MG63 (cell line): ENCODE measurements around the gene GALNT14. TPM values are rescaled to one million over a fixed set of nuclear protein-coding genes. Genes with fewer than 3 reads are reported as not detected.

ENCODE experiments used
- DNase-seq: peaks from one replicate; pipeline ENCODE4 v3.0.0-alpha.2; 2020
- H3K27me3 ChIP-seq: fragments of 250-450 bp; sonication (Bioruptor Pico); 2 replicates; pipeline ENCODE4 v1.5.1; 2020; ENCODE audit warnings: mild to moderate bottlenecking, moderate library complexity
- H3K36me3 ChIP-seq: fragments of 250-450 bp; sonication (Bioruptor Pico); 2 replicates; pipeline ENCODE4 v1.5.1; 2020; ENCODE audit warnings: mild to moderate bottlenecking, moderate library complexity
- H3K4me3 ChIP-seq: fragments of 250-450 bp; sonication (Bioruptor Pico); 2 replicates; pipeline ENCODE4 v1.5.1; 2020; ENCODE audit warnings: mild to moderate bottlenecking, moderate library complexity
- H3K9me3 ChIP-seq: fragments of 250-450 bp; sonication (Bioruptor Pico); 2 replicates; pipeline ENCODE4 v1.5.1; 2020; ENCODE audit warnings: mild to moderate bottlenecking, moderate library complexity
- total RNA-seq: library from RNA; depleted of rRNA; stranded (reverse); fragments of >200 nt; shearing (Covaris generic); gene quantifications from 2 replicates; pipeline ENCODE4 v1.2.3, GENCODE V29; 2014; ENCODE audit warnings: low replicate concordance

Gene GALNT14
- total RNA-seq, 1 experiment from 2014 or later, result 3.9 TPM

DNA sequence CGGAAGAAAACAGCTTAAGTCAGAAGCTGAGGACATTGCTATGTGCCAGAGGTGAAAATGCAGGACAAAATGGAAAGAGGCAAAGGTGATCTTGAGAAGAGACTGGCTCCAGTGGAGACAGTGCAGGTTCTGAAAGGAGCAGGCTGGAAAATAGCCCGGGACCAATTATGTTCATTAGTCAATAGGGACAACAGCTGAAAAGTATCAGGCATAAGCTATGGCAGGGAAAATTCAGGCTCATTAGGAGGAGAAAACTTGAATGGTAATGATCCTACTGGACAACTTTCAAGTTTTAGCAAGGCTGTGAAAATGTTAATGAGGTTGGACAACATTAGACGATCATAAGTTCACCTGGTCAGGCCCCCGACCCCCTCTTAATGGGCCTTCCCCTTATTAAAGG, 60.2 kb downstream of the GALNT14 start:
- Histone ChIP-seq H3K9me3 (no peaks in the 10 kb centered on the region), H3K27me3 (no peaks in the 10 kb centered on the region)
- no peak for DNase-seq

DNA sequence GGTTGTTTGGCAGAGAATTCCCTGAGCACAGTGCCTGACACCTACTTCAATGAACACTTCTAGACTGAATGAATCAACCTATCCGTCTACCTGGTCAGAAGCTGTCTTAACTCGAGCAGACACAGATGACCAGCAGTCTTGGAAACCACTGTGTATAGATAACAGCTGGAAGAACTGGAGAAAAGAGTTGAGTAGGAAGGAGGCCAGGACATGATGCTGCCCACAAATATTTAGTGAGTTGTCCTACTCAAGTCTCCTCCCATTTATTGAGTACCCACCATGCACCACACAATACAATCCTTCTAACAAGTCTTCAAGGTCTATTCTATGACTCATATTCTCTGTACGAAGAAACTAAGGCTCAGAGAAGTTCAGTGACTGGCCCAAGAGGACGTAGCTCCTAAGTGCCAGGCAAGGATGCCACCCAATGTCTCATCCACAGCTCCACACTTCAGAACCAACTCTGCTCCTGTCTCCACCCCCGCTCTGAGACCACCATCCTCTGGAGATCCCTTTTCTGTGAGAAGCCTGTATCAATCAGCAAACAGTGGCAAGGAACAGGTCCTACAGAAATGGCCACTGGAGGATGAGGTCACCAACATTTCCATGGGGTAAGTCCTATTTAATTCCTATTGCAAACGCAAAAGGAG, 62.2 kb downstream of the GALNT14 start:
- Histone ChIP-seq H3K36me3 (no peaks in the 10 kb centered on the region), H3K4me3 (no peak overlapping the region), H3K27me3 (no peaks in the 10 kb centered on the region), H3K9me3 (no peaks in the 10 kb centered on the region)
- no peak for DNase-seq

More for the DNA sequence above, 60.2 kb downstream of the GALNT14 start:
- no peaks in the 10 kb centered on the region for H3K36me3 ChIP-seq
- H3K4me3 ChIP-seq, result no peak overlapping the region

DNA sequence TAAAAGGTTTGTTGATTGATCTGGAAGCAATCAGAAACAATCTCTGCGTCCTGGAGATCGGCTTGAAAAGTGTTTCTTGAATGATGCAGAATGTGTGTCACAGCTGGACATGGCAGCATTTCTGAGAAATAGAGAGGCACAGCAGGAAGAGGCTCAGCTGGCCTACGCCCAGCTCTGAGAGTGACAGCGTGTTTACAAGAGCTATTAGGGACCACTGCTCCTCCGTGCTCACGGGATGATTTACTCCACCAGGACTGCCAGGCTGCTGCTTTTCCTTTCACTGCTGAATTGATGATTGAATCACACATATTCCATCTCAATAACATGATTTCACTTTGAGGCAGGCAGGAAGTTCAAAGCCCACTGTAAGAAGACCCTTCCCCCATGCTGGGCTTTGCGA, 62.8 kb downstream of the GALNT14 start:
- Histone ChIP-seq H3K27me3 (no peaks in the 10 kb centered on the region), H3K36me3 (no peaks in the 10 kb centered on the region), H3K9me3 (no peaks in the 10 kb centered on the region), H3K4me3 (no peak overlapping the region)
- no peak for DNase-seq

GRCh38 chr2:31071741-31072140, 66.5 kb downstream of the GALNT14 start:
- H3K36me3 ChIP-seq, result no peaks in the 10 kb centered on the region

DNA sequence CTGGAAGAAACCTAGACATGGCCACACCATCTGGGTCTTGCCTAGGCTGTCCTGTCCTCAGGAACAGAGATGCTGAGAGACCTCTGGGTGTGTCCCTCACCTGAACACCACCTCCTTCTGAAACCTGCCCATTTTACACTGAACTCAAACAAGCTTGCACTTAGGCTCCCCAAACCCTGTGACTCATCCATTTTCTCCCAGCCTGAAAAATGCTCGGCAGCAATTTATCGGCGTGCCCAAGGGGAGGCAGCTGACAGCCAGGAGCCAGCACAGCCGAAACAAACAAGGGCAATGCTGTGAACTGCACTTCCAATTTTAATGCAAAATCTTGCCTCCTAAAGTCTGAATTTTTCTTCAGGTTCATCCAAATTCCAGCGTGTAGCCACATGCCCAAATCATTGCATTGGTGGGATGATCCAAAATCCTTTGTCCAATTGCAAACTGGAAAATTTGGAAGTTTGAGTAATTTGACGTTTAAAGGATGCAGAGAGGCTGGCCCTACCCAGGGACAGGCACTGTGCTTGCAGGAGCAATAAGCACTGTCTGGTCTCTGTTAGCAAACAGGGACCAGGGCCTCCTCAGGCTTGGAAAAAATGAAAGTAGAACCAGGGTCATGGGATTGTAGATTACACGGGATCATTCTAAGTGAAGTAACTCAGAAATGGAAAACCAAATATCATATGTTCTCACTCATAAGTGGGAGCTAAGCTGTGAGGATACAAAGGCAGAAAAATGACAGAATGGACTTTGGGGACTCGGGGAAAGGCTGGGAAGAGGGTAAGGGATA, 67.7 kb downstream of the GALNT14 start:
- no peaks in the 10 kb centered on the region for H3K36me3 ChIP-seq
- no peaks in the 10 kb centered on the region for H3K9me3 ChIP-seq
- no peaks in the 10 kb centered on the region for H3K27me3 ChIP-seq
- DNase-seq, result no peak
- no peak overlapping the region for H3K4me3 ChIP-seq

More at GRCh38 chr2:31071741-31072140, 66.5 kb downstream of the GALNT14 start:
- Histone ChIP-seq H3K4me3 (no peak overlapping the region), H3K9me3 (no peaks in the 10 kb centered on the region), H3K27me3 (no peaks in the 10 kb centered on the region)
- no peak for DNase-seq

DNA sequence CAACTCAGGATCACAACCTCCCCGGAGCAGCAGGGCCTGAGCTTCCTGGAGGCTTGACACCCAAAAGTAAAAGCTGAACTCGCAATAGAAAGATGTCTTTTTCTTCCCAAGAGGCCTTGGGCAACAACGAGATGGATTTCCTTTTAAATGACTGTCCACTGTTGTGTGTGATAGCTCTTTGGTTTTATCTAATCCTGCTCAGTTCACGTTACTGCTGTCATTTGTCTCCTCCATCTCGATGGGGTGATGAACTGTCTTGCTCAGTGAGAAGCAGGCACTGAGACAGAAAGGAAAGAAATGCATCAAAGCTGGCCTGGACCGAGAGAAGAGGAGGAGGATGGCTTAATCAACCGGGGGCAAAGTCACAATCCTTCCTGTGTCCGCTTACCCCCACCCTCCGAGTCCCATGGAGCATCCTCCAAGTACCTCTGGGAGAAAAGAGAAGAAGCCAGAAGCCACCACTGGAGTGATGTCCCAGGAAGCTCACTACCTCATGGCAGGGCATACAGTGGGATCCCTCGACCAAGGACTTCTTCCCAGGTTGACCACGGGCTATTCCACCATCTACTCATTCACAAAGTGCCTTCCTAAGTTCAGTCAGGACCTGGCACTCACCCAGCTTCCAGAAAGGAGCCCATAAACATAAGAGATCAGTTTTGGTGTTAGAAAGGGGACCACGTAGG, 68.5 kb downstream of the GALNT14 start:
- no peaks in the 10 kb centered on the region for H3K9me3 ChIP-seq
- no peak overlapping the region for H3K4me3 ChIP-seq
- no peak for DNase-seq

GRCh38 chr2:31067259-31067658, 71.0 kb downstream of the GALNT14 start:
- Histone ChIP-seq H3K4me3 (no peak overlapping the region), H3K9me3 (no peaks in the 10 kb centered on the region), H3K36me3 (no peaks in the 10 kb centered on the region), H3K27me3 (no peaks in the 10 kb centered on the region)
- DNase-seq, result no peak

More for the DNA sequence above, 68.5 kb downstream of the GALNT14 start:
- H3K27me3 ChIP-seq, result no peaks in the 10 kb centered on the region
- no peaks in the 10 kb centered on the region for H3K36me3 ChIP-seq

DNA sequence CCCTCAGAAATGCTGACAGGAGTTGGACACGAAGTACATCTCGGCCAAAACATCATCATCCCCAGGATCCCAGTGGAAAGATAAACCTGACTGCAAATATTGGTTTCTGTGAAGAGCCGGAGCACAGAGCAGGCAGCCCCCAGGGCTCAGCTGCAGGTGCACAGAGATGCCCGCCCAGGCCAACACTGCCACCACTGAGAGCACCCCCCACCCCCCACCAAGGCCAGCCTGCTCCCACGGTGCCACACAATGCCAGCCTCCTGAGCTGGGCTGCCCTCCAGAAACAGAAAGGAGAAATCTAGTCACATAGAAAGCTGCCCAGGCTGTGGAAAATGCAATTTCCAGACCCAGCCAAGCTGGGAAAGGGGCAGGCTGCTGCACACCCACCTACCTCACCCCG, 71.7 kb downstream of the GALNT14 start:
- no peaks in the 10 kb centered on the region for H3K27me3 ChIP-seq
- H3K9me3 ChIP-seq, result no peaks in the 10 kb centered on the region
- no peak for DNase-seq
- H3K4me3 ChIP-seq, result no peak overlapping the region
- no peaks in the 10 kb centered on the region for H3K36me3 ChIP-seq

GRCh38 chr2:31066086-31066485, 72.2 kb downstream of the GALNT14 start:
- no peaks in the 10 kb centered on the region for H3K9me3 ChIP-seq
- no peak overlapping the region for H3K4me3 ChIP-seq
- H3K27me3 ChIP-seq, result no peaks in the 10 kb centered on the region
- no peaks in the 10 kb centered on the region for H3K36me3 ChIP-seq
- no peak for DNase-seq

- Histone ChIP-seq H3K4me3 (no peak overlapping the region), H3K9me3 (no peaks in the 10 kb centered on the region), H3K27me3 (no peaks in the 10 kb centered on the region), H3K36me3 (no peaks in the 10 kb centered on the region)
- no peak for DNase-seq
These were observed 72.9 kb downstream of the GALNT14 start for GRCh38 chr2:31065356-31065755.

DNA sequence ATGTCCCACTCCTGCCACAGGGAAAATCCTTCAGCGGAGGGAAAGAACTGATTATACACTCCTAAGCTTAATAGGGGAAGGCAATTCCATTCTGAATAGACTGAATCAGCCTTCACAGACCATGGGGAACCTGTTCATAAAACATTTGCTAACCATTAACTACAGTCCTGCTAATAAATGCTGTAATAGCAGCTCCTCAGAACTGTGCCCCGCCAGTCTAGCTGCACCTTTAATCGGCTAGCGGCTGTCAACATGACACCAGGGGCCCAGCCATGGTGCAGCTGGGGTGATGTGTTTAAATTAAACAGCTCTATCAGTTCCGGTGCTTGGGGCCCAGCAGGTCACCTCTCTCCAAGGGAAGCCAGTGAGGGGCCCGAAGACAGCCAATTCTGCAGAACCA, 77.8 kb downstream of the GALNT14 start:
- no peaks in the 10 kb centered on the region for H3K27me3 ChIP-seq
- DNase-seq, result no peak
- no peaks in the 10 kb centered on the region for H3K9me3 ChIP-seq
- H3K4me3 ChIP-seq, result no peak overlapping the region
- no peaks in the 10 kb centered on the region for H3K36me3 ChIP-seq

- H3K4me3 ChIP-seq, result no peak overlapping the region
- H3K9me3 ChIP-seq, result no peaks in the 10 kb centered on the region
- no peaks in the 10 kb centered on the region for H3K27me3 ChIP-seq
- H3K36me3 ChIP-seq, result no peaks in the 10 kb centered on the region
- no peak for DNase-seq
These were observed 79.9 kb downstream of the GALNT14 start for GRCh38 chr2:31058096-31059035.

DNA sequence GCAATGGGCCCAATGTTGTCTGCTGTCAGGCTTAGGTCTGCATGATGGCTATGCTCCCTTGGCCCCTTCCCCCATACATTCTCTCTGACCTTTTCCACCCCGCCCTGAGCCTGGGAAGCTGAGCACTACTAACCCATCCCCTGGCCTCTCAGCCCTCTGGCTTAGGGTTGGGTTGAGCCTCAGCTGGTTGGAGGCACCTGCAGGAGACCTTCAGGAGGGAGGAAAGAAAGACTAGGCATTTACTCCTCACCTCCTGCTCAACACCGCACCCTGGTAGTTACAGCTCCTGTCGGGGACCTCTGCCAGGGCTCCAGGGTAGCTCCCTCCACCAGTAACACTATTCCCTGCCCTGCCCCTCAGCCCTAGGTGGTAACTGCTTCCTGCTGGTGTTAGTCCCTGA, 80.5 kb downstream of the GALNT14 start:
- H3K9me3 ChIP-seq, result no peaks in the 10 kb centered on the region
- no peak for DNase-seq
- no peaks in the 10 kb centered on the region for H3K36me3 ChIP-seq
- H3K4me3 ChIP-seq, result no peak overlapping the region
- H3K27me3 ChIP-seq, result no peaks in the 10 kb centered on the region

DNA sequence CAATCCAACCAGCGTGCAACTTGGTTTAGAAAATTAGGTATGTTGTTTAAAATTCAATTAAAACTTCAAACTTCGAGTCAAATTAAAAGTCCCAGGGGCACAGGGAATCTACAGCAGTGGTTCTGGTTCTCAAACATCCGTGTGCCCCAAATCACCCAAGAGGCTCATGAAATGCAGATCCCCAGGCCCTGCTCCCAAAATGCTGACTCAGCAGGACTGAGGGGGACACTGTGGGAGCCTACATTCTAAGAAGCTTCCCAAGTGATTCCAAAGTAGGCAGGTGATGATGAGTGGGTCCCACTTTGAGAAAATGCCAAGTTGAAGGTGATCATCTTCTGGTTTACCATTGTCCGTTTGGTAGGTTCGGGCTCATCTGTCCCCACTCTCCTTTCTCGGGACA, 82.3 kb downstream of the GALNT14 start:
- H3K9me3 ChIP-seq, result no peaks in the 10 kb centered on the region
- H3K27me3 ChIP-seq, result no peaks in the 10 kb centered on the region
- H3K36me3 ChIP-seq, result no peaks in the 10 kb centered on the region
- no peak for DNase-seq
- H3K4me3 ChIP-seq, result no peak overlapping the region

- DNase-seq, result no peak
- H3K9me3 ChIP-seq, result no peaks in the 10 kb centered on the region
- no peaks in the 10 kb centered on the region for H3K36me3 ChIP-seq
- H3K27me3 ChIP-seq, result no peaks in the 10 kb centered on the region
- no peak overlapping the region for H3K4me3 ChIP-seq
These were observed 83.3 kb downstream of the GALNT14 start for GRCh38 chr2:31054842-31055388.
